ENCODE data around the gene NPY5R. TPM values are rescaled to one million over a fixed set of nuclear protein-coding genes. Genes with fewer than 3 reads are reported as not detected.

Gene NPY5R
- total and polyA plus RNA-seq, 2 of the 4 experiments (the other 2 are of a cell fraction) = not detected

- WGBS, 2 experiments (ENCODE audit: extremely low coverage in 2 of 2, insufficient read length in 1 of 2) = 20% methylated on average over 1 of the region's 16 CpGs; no CpG with 5 or more reads in 1 of the 2 experiments
- ChIA-PET CTCF (interaction anchor here (0.6 to 1.6 kb wide), 3 partner anchors 409 to 2000 kb away, joined by 3 read pairs; no protein-coding TSS in a partner anchor), POLR2A (ENCODE audit: unreplicated experiment) (no interaction called here)
- Histone ChIP-seq H2BK20ac (ENCODE audit: low read depth, low read length) (no peak overlapping the region), H3K4ac (ENCODE audit: low read depth, low read length) (no peak overlapping the region), H2AK9ac (replicated peaks; ENCODE audit: low read depth, low read length, poor library complexity) (no peak overlapping the region), H3K56ac (ENCODE audit: extremely low read depth, insufficient read depth, low read length) (no peak overlapping the region), H3K9me3 (ENCODE audit: control insufficient read depth, insufficient read depth, low read length) (no peaks in the 10 kb centered on the region), H4K20me1 (ENCODE audit: insufficient read depth, low read length) (no peaks in the 10 kb centered on the region), H2AK5ac (ENCODE audit: low read depth, low read length) (no peak overlapping the region), H3K4me2 (ENCODE audit: low read depth, low read length) (no peak overlapping the region), H2BK15ac (ENCODE audit: low read depth, low read length) (no peak overlapping the region), H4K8ac (ENCODE audit: low read depth in 2 of 2, low read length in 2 of 2) (no peak overlapping the region), H3K27ac (ENCODE audit: insufficient read depth, low read length) (no peak overlapping the region), H3K9ac (ENCODE audit: low read depth, low read length) (no peak overlapping the region), H4K5ac (ENCODE audit: low read depth, low read length) (no peak overlapping the region), H3K14ac (replicated peaks; ENCODE audit: low read depth, low read length) (no peak overlapping the region), H3K9me1 (ENCODE audit: insufficient read depth, low read length) (no peaks in the 10 kb centered on the region), H3K27me3 (ENCODE audit: control insufficient read depth, insufficient read depth, low read length) (peaks cover 19% of the 10 kb centered on the region), H3K79me1 (ENCODE audit: low read depth in 1 of 2, low read length in 2 of 2) (no peaks in the 10 kb centered on the region), H3K18ac (ENCODE audit: low read depth, low read length) (no peak overlapping the region), H4K91ac (ENCODE audit: insufficient read depth, low read depth, low read length) (no peak overlapping the region), H2BK120ac (ENCODE audit: low read depth, low read length) (no peak overlapping the region), H3K36me3 (ENCODE audit: control insufficient read depth, insufficient read depth, low read length) (no peaks in the 10 kb centered on the region), H2AFZ (replicated peaks; ENCODE audit: low read length, poor library complexity) (peak overlapping the region; percentile 66), H3K4me1 (ENCODE audit: control insufficient read depth, insufficient read depth, low read length) (no peaks in the 10 kb centered on the region), H2BK5ac (ENCODE audit: low read depth, low read length, poor library complexity, severe bottlenecking) (no peak overlapping the region), H3K23ac (ENCODE audit: low read depth, low read length) (no peak overlapping the region), H3K4me3 (ENCODE audit: insufficient read depth, low read depth, low read length) (no peak overlapping the region)
- no peak for TF ChIP-seq RCOR1 (IDR thresholded peaks at IDR 0.05; ENCODE audit: insufficient replicate concordance, low read length)
- peak; percentile 78 for TF ChIP-seq CEBPB (IDR thresholded peaks at IDR 0.05; ENCODE audit: low read depth, low read length)
- TF ChIP-seq POLR2A (IDR thresholded peaks at IDR 0.05; ENCODE audit: low read depth, low read length) = no peak
- intact Hi-C loops (cut with micrococcal nuclease) (loop anchor here (5.0 kb wide), 2 partner anchors 164 to 216 kb away; partner anchors contain the start of gene NAF1), dilution Hi-C loops (cut with HindIII; ENCODE audit: low sequenced_read_pairs, unreplicated experiment) (no loop called here), in situ Hi-C loops (cut with MboI; ENCODE audit: low sequenced_read_pairs) (loop anchor here (5.0 to 10.0 kb wide), 2 partner anchors 224 to 836 kb away; no protein-coding TSS in a partner anchor)
- no TSS peak for BruUV-seq (replicated peaks)
- ATAC-seq (ENCODE audit: low read depth) (no peak), DNase-seq (no peak)
Measured at GRCh38 chr4:163330916-163331628, 12.6 kb upstream of the NPY5R start.

Data from IMR-90 (cell line).